GM19043 (cell line): ENCODE results near the gene KSR2.

ENCODE experiments used
- ATAC-seq: cut with Tn5 transposase; IDR thresholded peaks from one replicate; pipeline ENCODE4 v1.9.1; 2021; ENCODE audit warnings: low read depth; ENCODE audit not compliant: unreplicated experiment

Gene KSR2

DNA sequence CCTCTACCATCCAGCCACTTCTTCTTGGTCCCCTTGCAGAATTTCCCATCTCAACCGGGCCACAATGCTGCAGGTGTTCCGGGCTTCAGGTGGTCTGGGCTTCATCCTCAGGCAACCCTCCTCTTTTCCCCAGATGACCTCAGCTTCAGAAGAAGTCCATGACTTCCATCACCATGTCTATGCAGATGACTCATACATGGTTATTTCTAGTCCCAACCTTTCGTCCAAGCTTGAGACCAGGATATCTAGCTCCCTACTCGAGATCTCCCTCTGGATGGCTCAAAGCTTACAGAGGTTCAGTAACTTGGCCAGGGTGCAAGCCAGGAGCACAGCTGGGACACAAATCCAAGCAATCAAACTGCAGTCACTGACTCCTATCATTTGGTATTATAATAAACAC lies 452.8 kb downstream of the KSR2 start:
- ATAC-seq, result no peak

DNA sequence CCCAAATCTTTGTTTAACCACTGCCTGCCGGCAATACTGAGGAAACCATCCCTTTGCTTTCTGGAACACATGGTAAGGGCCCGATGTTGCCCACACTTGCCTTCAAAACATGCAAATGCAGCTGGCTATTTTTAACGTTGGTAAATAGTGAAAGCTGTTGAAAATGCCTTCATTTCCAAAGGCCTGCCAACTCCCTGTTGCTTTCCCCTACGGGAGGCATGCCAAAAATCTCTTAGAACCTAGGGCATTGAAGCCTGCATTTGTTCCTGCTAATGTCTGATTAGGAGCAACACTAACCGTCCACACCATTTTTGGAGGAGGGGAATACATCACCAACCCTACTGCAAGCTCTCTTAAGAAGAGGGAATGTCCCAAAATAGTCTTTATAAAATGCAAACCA lies 454.8 kb downstream of the KSR2 start:
- no peak for ATAC-seq

DNA sequence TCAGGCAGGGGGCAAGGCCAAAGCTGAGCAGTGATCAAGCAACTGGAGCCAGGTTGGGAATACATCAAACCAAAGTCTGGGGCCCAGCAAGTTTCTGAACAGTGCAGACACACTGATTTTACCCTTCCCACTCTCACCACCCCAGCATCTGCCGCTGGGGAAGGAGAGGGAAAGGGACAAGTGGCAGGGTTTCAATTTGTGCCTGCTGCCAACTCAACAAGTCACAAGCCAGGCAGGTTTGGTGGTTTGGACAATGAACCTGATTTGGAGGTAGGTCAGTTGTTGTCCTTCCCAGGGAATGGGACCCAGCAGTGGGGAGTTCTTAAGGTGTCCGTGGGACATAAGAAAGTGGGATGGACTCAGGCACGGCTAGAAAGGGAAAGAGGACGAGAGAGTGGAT lies 455.4 kb downstream of the KSR2 start:
- no peak for ATAC-seq

DNA sequence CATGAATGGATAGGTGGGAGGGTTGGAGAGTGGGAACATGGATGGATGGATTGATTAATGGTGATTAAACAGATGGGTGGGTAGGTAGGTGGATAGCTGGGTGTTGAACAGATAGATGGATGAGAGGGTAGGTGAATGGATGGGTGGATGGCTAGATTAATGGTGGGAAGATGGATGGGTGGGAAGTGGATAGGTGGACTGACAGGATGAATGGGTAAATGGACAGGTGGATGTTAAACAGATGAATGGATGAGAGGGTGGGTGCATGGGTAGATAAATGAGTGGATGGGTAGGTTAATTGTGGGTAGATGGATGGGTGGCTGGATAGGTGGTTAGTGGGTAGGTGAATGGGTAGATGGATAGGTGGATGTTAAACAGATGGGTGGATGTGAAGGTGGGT lies 460.3 kb downstream of the KSR2 start:
- ATAC-seq, result no peak

DNA sequence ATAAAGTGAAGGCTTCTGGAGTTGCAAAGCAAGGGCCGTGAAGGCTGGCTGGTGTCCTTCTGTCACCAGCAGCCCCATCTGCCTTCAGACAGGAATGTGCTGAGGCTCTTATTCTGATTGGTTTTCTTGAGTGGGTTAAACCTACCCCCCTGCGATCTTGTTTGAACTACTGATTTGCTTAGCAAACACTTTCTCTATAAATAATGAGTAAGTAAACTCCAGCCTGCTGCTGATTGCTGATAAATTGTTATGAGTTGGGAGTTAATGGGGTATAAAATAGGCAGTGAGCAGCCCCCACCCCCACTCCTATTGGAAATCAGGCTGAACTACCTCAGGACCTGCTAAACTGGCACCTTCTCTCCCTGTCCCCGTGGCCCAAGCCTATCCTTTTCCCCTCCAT lies 461.2 kb downstream of the KSR2 start:
- no peak for ATAC-seq

DNA sequence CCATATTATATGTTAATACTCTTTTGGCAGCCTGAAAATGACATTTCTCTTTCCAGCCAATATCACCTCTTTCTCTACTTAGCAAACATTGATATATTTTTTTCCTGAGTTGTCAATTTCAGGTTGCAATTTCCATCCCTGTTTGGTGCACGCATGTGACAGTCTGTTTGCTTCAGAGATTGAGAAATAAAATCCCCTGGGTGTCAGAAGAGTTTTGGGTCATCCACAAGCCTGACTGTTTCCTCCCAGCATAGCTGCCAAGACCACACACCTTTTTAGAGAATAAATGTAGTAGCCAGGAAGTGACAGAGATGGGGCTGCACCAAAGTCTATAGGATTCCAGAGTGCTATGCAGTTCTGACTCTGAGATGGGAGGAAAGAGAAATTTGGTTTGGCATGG lies 462.5 kb downstream of the KSR2 start:
- no peak for ATAC-seq

DNA sequence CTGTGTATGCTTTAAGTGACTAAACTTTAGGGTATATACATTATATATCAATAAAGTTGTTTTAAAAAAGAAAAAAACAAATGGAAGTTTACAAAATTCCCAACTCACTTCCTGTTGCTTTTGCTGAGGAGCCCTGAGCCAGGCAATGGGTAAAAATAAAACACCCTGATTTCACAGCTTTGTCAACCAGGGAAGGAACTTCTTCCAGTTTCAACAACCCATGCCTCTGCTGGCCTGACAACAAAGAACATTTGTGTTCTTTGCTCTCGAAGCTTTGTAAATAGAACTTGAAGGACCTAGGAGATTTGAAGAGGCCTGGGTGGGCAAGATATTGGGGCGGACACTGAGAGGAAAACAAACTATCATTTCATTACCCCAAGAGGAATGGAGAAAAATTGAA lies 466.2 kb downstream of the KSR2 start:
- no peak for ATAC-seq

DNA sequence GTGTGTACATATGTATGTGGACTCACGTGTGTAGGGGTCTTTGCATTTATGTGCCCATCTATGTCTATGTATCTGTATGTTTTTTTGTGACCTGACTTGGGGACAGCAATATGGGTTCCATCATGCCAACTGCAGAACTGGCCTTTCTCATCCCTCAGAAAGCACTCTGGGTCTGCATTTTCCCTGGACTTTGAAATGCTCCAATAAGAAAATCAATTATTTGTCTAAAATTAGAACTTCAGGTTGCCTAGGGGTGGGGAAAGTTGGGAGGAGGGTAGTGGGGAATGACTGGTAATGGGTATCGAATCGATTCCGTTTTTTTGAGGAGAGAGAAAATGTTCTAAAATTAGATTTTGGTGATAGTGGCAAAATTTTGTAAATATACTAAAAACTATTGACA lies 466.6 kb downstream of the KSR2 start:
- no peak for ATAC-seq

DNA sequence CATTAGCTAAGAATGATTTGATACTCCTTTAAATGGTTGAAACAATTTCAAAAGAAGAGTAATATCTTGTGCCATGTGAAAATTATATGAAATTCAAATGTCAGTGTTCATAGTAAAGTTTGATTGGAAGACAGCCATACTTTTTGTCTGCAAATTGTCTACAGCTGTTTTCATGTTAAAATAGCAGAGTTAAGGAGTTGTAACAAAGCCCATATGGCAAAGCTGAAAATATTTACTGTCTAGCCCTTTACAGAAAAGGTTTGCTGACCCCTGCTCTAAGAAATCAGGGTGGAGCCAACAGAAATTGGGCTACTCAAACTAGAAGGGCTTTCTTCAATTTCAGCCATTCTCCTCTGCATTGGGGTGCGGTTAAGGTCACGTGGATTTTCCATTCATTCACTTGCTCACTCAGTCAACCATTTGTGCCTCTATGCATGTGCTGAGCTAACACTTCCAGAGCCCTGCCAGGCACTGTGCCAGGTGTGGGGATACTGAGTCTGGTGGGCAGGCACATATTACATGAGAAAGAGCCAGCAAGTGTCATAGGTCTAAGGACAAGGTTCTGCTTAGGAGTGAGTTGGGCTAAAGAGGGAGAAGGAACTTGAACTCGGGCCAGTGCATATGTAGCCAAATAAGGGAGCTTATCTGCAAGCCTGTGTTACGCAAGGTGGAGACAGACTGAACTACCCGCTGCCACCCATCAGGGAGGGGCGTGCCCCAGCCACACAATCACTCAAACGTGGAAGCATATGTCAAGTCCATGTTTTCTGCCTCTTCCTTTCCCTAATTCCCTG lies 467.5 kb downstream of the KSR2 start:
- ATAC-seq, result no peak

DNA sequence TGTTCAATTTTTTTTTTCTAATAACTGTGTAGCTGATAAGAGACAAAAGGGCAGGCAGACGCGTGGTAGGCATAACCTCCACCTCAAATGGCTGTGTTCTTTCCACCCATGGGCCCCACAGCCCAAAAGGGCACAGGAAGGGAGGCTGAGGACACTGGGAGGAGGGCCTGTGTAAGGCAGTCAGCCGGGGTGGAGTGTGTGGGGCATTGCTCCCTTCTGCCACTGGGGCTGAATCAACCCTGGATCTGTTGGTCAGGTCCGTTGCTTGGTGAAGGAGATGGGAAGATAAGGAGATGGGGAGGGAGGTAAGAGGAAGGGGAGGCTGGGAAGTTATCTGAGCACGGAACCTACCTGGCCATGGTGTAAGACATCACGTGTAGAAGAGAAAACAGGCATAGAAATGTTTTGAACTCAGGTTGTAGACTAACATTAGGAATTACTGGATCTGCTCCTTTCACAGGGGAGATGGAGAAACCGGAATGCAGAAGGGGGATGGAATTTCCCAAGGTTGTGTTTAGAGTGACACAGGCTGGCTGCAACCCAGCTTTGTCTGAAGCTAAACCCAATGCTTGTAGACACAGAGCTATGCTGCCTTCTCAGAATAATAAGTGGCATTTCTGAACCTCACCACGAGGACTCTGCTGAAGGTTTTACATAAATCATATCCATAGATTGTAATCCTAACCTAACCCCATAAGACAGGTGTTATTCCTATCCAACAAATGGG lies 468.9 kb downstream of the KSR2 start:
- ATAC-seq, result no peak

DNA sequence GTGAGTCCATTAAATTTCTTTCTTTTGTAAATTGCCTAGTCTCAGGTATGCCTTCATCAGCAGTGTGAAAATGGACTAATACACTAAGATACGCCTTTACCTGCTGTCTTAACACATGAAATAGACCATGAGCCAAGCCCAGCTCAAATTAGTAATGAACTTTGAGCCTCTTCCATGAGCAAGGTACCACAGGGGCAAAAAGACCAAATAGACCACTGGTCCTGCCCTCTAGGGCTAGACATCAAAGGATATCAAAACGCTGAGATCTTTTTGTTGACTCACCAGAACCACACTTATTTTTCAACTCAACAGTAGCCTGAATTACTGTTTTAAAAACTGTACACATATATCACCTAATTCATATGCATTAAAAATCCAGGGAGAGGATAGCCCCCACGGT lies 469.9 kb downstream of the KSR2 start:
- ATAC-seq, result no peak

DNA sequence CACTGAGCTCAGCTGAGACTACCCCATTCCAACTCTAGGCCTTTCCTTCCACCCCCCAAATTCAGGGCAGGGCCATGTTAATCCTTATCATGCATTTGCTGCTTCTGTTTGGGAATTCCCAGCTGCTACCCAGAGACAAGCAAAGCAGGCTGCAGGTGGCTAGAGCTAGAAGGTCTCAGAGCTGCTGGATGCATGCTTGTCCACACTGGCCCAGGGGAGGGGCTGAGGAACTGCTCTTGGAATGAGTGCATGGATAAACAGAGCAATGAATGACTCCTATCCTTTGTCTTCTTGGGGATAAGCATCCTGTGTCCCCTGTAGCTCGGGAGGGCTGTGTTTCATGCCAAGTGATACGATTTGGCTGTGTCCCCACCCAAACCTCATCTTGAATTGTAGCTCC lies 470.5 kb downstream of the KSR2 start:
- no peak for ATAC-seq

DNA sequence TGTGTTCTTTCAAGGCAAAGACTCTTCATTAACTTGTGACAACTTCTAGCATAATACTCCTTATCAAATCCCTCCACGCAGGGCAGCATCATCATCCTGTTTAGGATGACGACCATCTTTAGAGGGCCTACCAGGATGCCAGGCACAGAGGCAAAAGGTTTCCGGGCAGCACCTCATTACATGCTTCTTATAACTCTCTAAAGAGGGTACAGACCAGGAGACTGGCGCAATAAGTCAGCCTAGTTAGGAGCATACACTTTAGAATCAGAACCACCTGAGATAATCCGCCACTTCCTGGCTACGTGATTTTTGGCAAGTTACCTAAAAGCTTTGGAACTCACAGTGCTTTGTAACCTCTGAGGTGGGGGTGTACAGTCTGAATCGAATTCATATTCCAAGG lies 471.4 kb downstream of the KSR2 start:
- ATAC-seq, result no peak

DNA sequence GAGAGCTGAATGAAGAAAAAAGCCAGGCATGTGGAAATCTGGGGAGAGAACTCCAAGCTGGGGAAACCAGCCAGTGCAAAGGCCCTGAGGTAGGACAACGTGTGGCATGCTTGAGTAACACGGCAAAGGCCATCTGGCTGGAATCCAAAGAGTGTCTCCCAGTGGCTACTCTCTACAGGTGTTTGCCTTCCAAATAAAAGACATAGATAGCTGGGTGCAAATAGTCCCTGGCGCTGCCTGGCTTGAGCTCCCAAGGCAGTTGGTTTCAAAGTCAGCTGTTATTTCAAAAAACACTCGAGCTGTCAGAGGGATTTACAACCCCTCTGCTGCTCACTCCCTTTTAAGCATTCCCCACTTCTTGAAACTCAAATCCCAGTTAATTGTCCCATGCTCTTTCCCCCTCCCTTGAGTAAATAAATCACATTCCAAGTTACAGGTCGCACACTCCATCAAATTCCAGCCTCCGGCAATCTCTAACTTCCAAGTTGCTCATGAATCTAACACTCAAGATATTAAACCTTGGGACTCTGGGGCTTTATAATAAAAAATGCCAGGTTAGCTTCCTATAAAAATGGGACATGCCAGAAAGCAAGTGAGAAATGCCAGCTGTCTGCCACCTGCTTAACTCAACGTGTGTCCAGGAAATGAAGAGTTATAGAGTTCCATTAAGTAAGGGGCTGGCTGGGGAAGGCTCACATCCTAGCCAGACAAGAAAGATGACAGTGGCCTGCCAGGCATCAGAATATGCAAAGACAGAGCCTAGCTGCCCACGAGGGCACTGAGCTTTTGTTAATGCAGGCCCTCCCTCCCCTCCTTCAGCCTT lies 473.7 kb downstream of the KSR2 start:
- ATAC-seq, result no peak

DNA sequence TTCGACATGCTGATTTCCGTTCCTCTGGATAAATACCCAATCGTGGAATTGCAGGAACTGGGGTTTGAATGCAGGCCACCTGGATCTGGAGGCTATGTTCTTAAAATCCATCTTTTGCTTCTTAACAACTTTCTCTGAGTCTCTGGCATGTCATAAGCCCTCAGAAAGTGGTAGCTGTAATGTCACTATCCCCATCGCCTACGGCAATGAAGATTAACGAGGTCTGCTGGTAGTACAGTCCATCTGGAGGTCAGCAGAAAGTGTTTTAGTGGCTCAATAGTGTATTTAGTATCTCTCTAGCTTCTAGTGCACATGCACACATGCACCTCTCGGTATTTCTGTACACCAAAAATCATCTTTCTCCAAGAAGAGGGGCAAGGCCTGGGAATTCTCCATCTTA lies 477.1 kb downstream of the KSR2 start:
- ATAC-seq, result no peak

DNA sequence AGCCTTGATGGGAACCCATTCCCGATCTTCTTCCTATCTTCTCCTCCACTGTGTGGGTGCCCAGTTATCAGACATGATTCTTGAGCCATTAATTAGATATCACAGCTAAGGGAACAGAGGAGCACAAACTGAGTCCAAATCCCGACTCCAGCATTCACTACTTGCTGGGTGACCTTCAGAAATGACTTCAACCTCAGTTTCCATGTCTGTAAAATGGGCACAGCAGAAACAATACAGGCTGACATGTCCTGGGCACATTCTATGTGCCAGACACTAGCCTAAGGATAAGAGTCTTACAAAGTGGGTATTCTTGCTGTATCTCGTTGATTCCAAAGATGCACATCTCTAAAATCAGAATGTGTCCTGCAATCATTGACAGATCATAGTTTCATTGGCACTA lies 478.7 kb downstream of the KSR2 start:
- ATAC-seq, result no peak

DNA sequence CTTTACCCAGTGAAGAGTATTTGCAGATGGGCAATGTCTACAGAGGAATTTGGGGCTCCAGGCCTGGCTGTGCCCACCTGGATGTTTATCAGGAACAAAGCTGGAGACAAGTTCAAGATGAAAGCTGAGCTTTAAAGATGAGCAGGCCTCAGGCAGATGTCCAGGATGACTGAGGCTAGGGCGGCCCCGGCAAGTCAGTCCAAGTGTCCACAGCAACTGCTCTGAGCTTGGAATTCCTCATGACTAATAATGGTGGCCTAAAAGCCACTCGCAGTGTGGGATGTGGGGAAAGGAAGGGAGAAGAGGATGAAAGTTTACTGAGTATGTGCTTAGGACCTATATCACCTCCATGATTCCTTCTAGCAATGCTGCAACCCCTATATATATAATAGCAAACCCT lies 479.1 kb downstream of the KSR2 start:
- no peak for ATAC-seq

DNA sequence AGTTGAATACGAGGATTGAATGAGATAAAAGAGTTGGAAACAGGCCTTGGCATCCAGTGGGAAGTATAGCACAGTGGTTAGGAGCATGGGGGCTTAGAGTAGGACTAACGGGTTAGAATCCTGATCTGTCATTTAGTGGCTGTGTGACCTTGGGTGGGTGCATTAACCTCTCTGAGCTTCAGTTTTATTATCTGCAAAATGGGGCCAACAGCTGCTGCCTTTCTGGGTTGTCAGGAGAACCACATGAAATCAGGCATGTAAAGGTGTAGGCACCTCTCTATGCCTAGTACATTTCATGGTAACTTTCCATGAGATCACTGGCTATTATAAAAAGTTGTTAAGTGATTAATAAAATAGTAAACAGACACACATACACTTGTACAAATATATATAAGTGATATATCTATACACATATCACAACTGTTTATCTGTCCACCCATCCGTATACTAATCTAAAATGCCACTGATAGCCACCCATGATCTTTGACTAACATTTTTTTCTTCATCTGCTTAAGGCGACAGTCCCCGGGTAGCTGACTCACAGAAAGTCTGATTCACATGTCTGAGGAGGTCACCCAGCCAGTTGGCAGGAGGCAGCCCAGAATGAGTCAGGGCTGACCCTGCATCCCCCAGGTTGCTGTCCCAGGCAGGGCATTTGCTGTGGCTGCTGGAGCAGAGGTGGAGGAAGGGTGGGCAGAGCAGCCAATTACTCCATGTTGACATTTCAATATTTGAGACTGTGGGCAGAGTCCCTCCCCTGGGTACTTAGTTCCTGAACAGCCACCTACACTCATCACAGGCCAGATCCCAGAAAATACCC lies 481.7 kb downstream of the KSR2 start:
- ATAC-seq, result no peak

DNA sequence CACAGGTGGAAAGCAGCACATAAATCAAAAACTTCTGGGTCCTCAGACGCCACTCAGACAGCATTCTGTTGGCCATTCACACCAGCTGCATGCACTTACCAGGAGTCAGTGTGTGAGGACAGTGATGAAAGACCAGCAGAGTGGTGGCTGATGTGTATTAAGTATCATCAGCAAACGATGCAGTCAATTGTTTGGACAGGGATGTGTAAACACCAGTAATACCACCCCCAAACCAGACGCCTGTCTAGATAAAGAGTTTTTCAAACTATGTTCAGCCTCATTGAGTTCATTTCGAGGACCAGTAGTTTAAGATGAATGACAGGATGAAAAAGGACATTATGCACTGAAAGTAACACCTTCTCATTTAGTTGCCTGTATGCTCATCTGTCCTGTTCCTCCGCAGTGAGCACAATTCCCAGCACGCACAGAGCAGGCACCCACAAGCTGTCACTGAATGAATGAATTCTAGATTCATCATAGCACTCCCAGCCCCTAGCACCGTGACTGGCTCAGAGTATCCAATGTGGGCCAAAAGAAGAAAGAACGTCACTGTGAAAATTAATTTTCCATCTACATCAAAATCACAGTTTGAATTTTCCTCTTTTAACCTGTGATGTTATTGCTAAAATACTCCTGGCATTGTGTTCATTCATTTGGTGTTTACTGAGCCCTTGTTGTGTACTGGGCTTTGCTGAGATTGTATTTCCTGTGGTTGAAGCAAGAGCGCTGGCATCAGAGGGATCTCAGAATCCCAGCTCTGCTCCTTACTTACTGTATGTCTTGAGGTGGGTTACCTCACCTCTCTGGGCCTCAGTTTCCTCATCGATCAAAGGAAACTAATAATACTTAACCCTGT lies 482.6 kb downstream of the KSR2 start:
- ATAC-seq, result no peak

DNA sequence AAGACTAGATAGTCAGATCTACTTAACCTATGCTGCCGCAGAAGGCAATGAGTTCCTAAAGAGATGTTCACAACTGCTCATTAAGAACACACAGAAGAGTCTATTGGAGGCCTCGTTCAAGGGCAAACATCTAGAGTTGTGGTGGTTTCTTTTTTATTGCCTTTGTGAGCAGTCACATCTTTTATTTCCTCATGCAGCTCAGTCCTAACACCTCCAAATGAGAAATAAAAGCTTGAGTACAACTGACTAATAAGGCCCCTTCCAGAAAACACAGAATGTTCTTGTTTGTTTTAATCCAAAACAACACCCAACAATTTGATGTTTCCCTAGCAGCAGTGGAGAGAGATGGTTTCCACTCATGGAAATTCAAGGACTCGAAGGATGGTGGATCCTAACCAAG lies 483.9 kb downstream of the KSR2 start:
- ATAC-seq, result no peak
